GM19328 (cell line): Measurements from ENCODE around the gene WDR1.

Experiments
- ATAC-seq: cut with Tn5 transposase; IDR thresholded peaks from one replicate; pipeline ENCODE4 v1.9.1; 2021; ENCODE audit warnings: mild to moderate bottlenecking, moderate library complexity; ENCODE audit not compliant: unreplicated experiment

The WDR1 gene

GRCh38 chr4:10115271-10115796 lies 1.3 kb downstream of the WDR1 start:
- no peak for ATAC-seq

GRCh38 chr4:10114607-10115006 lies 2.0 kb downstream of the WDR1 start:
- no peak for ATAC-seq

GRCh38 chr4:10114147-10114546 lies 2.5 kb downstream of the WDR1 start:
- ATAC-seq = no peak

- no peak for ATAC-seq
These were observed 3.1 kb downstream of the WDR1 start for GRCh38 chr4:10113362-10114047.

GRCh38 chr4:10112658-10113284 lies 3.8 kb downstream of the WDR1 start:
- ATAC-seq = no peak

GRCh38 chr4:10111067-10111801 lies 5.4 kb downstream of the WDR1 start:
- no peak for ATAC-seq

- no peak for ATAC-seq
These were observed 6.5 kb downstream of the WDR1 start for GRCh38 chr4:10109995-10110670.

GRCh38 chr4:10108818-10109783 lies 7.5 kb downstream of the WDR1 start:
- ATAC-seq = no peak

GRCh38 chr4:10108391-10108790 lies 8.2 kb downstream of the WDR1 start:
- ATAC-seq = no peak

GRCh38 chr4:10107111-10108091 lies 9.2 kb downstream of the WDR1 start:
- ATAC-seq = no peak

GRCh38 chr4:10106421-10107039 lies 10.1 kb downstream of the WDR1 start:
- no peak for ATAC-seq

GRCh38 chr4:10105920-10106319 lies 10.7 kb downstream of the WDR1 start:
- no peak for ATAC-seq

GRCh38 chr4:10105421-10105820 lies 11.2 kb downstream of the WDR1 start:
- no peak for ATAC-seq

GRCh38 chr4:10104991-10105276 lies 11.7 kb downstream of the WDR1 start:
- no peak for ATAC-seq

GRCh38 chr4:10104211-10104990 lies 12.2 kb downstream of the WDR1 start:
- ATAC-seq = no peak

- ATAC-seq = no peak
These were observed 13.9 kb downstream of the WDR1 start for GRCh38 chr4:10102474-10103332.
